B cell (primary cell): ENCODE data around the gene SPCS3. TPM values are rescaled to one million over a fixed set of nuclear protein-coding genes. Genes with fewer than 3 reads are reported as not detected.
"Not testable (repeated sequence)": the region's sequence is repeated elsewhere in the genome, so short reads cannot be mapped to it uniquely, and the experiment has no call there.

Source experiments
- ATAC-seq: fragments of 200-7000 bp; cut with Tn5 transposase; one replicate; pipeline ENCODE4 v1.10.0; 2021; ENCODE audit warnings: low read depth, mild to moderate bottlenecking, moderate number of reproducible peaks, moderate library complexity
- CTCF ChIA-PET: fragments of 350-600 bp; sonication (Branson Sonifier 250); formaldehyde crosslinking; loops from one replicate; lab custom pipeline; 2021; ENCODE audit warnings: antibody characterized with exemption, inconsistent platforms; lab: Charles Lee
- POLR2A ChIA-PET: fragments of 350-600 bp; sonication (Branson Sonifier 250); formaldehyde crosslinking; loops from one replicate; lab custom pipeline; 2021; ENCODE audit warnings: antibody characterized with exemption; lab: Charles Lee
- DNase-seq: peaks from one replicate; pipeline ENCODE4 v3.0.0; 2013
- H2AFZ ChIP-seq: 2 replicates; pipeline ENCODE4 v1.6.1; 2012; ENCODE audit warnings: mild to moderate bottlenecking, low read depth, low read length; ENCODE audit not compliant: insufficient read depth, poor library complexity, severe bottlenecking
- H3K27ac ChIP-seq, 2 donors: 1 replicate in 1 of 2; 2 replicates in 1 of 2; pipeline ENCODE4 v1.5.1; 2012 to 2013; ENCODE audit warnings: low read length in 2 of 2, mild to moderate bottlenecking in 2 of 2, moderate library complexity in 1 of 2
- H3K27me3 ChIP-seq, 4 experiments: fragments of 200-600 bp in 1 of 4; sonication (generic) in 1 of 4; replicated peaks in 1 of 4; 1 replicate in 2 of 4; 2 replicates in 2 of 4; pipeline versions ENCODE4 v1.6.1 to v1.7.0; 2013 to 2016; ENCODE audit warnings: low read length in 3 of 4, mild to moderate bottlenecking in 2 of 4, mixed read lengths in 1 of 4, moderate library complexity in 1 of 4; ENCODE audit not compliant: insufficient read depth in 4 of 4, control insufficient read depth in 3 of 4; ENCODE audit errors: control extremely low read depth in 1 of 4
- H3K36me3 ChIP-seq, 2 experiments: replicated peaks in 1 of 2; 1 replicate in 1 of 2; 2 replicates in 1 of 2; pipeline versions ENCODE4 v1.6.1 to v1.7.1; 2013; ENCODE audit warnings: low read length in 1 of 2; ENCODE audit not compliant: insufficient read depth in 2 of 2, control insufficient read depth in 1 of 2; ENCODE audit errors: control extremely low read depth in 1 of 2, extremely low read depth in 1 of 2
- H3K4me1 ChIP-seq, 2 donors: fragments of 200-600 bp in 1 of 2; sonication (generic) in 1 of 2; 1 replicate in 1 of 2; 2 replicates in 1 of 2; pipeline versions ENCODE4 v1.5.1 to v1.6.1; 2013 to 2017; ENCODE audit warnings: low read length in 2 of 2; ENCODE audit not compliant: control insufficient read depth in 2 of 2, insufficient read depth in 2 of 2
- H3K4me2 ChIP-seq: replicated peaks from 2 replicates; pipeline ENCODE3; 2012; ENCODE audit warnings: mild to moderate bottlenecking, low read depth, low read length; ENCODE audit not compliant: poor library complexity, severe bottlenecking
- H3K4me3 ChIP-seq, 5 experiments: fragments of 200-600 bp in 1 of 5; sonication (generic) in 1 of 5; 1 replicate in 3 of 5; 2 replicates in 2 of 5; pipeline versions ENCODE4 v1.5.1 to v1.7.0; 2011 to 2016; ENCODE audit warnings: low read length in 4 of 5, mild to moderate bottlenecking in 4 of 5, low read depth in 2 of 5, control low read depth in 1 of 5, moderate library complexity in 1 of 5; ENCODE audit not compliant: insufficient read depth in 1 of 5; ENCODE audit errors: control extremely low read depth in 1 of 5, extremely low read depth in 1 of 5
- H3K79me2 ChIP-seq: fragments of 200-600 bp; sonication (generic); one replicate; pipeline ENCODE4 v1.6.0; 2016; ENCODE audit warnings: low read length; ENCODE audit not compliant: control insufficient read depth, insufficient read depth
- H3K9ac ChIP-seq: fragments of 200-600 bp; sonication (generic); 2 replicates; pipeline ENCODE4 v1.6.1; 2017; ENCODE audit warnings: mild to moderate bottlenecking, low read length, moderate library complexity
- H3K9me3 ChIP-seq, 3 donors: one replicate each; pipeline versions ENCODE4 v1.6.1 to v1.7.1; 2013; ENCODE audit warnings: low read length in 2 of 3; ENCODE audit not compliant: control insufficient read depth in 2 of 3, insufficient read depth in 1 of 3; ENCODE audit errors: control extremely low read depth in 1 of 3
- H4K20me1 ChIP-seq: 2 replicates; pipeline ENCODE4 v1.6.0; 2012; ENCODE audit warnings: mild to moderate bottlenecking, low read length; ENCODE audit not compliant: insufficient read depth, control insufficient read depth, poor library complexity, severe bottlenecking
- H3K27ac Mint-ChIP-seq: one replicate; pipeline ENCODE4 v1.8.0; 2021; ENCODE audit warnings: mixed read lengths
- H3K27me3 Mint-ChIP-seq: one replicate; pipeline ENCODE4 v1.8.0; 2021; ENCODE audit warnings: mixed read lengths
- H3K4me1 Mint-ChIP-seq: one replicate; pipeline ENCODE4 v1.8.0; 2021; ENCODE audit warnings: mixed read lengths
- H3K4me3 Mint-ChIP-seq: one replicate; pipeline ENCODE4 v1.8.0; 2021; ENCODE audit warnings: mixed read lengths
- H3K9me3 Mint-ChIP-seq: one replicate; pipeline ENCODE4 v1.8.0; 2022; ENCODE audit warnings: mixed read lengths; ENCODE audit not compliant: insufficient read depth
- EZH2 ChIP-seq: IDR thresholded peaks from 2 replicates; pipeline ENCODE4 v1.6.1; 2012; ENCODE audit warnings: borderline replicate concordance, low read depth, mild to moderate bottlenecking, moderate library complexity, low read length; ENCODE audit not compliant: insufficient read depth, poor library complexity, severe bottlenecking
- WGBS: methylation state at CpG from one replicate; pipeline ENCODE4 v1.1.5; 2013; ENCODE audit warnings: missing lambda C conversion rate; ENCODE audit not compliant: insufficient coverage; 5-methylcytosine and 5-hydroxymethylcytosine counted together
- intact Hi-C: fragments of 100-400 bp; cut with micrococcal nuclease; formaldehyde crosslinking; loops from one replicate; pipeline ENCODE4 v1.10.0; 2022
- polyA plus RNA-seq: library from polyadenylated mRNA; depleted of rRNA; stranded (reverse); fragments of >200 nt; gene quantifications from 2 replicates; pipeline ENCODE4 v1.2.3, GENCODE V29; 2012
- total RNA-seq, 2 donors: library from RNA; stranded (reverse); fragments of 120-200 nt in 1 of 2; gene quantifications; 1 replicate in 1 of 2; 2 replicates in 1 of 2; pipeline versions ENCODE4 v1.2.3 to v1.2.4, GENCODE V29; 2013 to 2022

SPCS3 gene
- total and polyA plus RNA-seq, 2 donors (not counting 1 experiment from before 2014, with no cell fraction given), result 27.8 to 92.4 TPM

GRCh38 chr4:176343286-176343685 is 23.5 kb downstream of the SPCS3 start:
- CTCF ChIA-PET, result interaction anchor here (4.1 to 4.3 kb wide), 2 partner anchors 307 to 396 kb away, joined by 30 to 63 read pairs; no protein-coding TSS in a partner anchor
- no peaks in the 10 kb centered on the region for H3K36me3 ChIP-seq
- peaks cover 3% of the 10 kb centered on the region for H3K4me1 Mint-ChIP-seq

DNA sequence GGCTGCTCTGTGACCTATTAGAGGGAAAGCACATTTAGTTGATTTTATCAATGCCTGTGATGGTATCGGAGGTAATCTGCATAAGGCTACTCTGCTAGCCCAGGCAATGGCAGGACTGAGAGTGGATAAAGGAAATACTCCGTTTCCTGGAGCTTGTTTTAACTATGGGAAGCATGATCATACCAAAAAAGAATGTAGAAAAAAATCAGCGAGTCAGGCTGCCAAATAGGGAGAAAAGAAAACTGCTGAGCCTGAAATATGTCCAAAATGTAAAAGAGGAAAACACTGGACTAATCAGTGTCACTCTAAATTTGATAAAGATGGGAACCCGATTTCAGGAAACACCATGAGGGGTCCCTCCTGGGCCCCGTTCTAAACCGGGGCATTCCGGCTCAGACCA is 25.6 kb downstream of the SPCS3 start:
- H3K27ac Mint-ChIP-seq, H3K27me3 ChIP-seq, POLR2A ChIA-PET, H3K4me2 ChIP-seq, H3K36me3 ChIP-seq, H3K27ac ChIP-seq, H3K79me2 ChIP-seq, ATAC-seq, H3K4me1 ChIP-seq, H4K20me1 ChIP-seq, H3K4me3 Mint-ChIP-seq, H3K4me3 ChIP-seq, H3K27me3 Mint-ChIP-seq, intact Hi-C loops, H3K4me1 Mint-ChIP-seq, H3K9ac ChIP-seq, H2AFZ ChIP-seq, DNase-seq: not testable (repeated sequence)
- peaks cover 0 to 33% (median 26%) of the 10 kb centered on the region in 3 donors for H3K9me3 ChIP-seq
- peaks cover 11% of the 10 kb centered on the region for H3K9me3 Mint-ChIP-seq
- CTCF ChIA-PET, result interaction anchor here (1.1 kb wide), 1 partner anchor 310 kb away, joined by 5 read pairs; no protein-coding TSS in a partner anchor
- WGBS, result 97% methylated on average over 4 of the region's 7 CpGs

More at GRCh38 chr4:176343286-176343685, 23.5 kb downstream of the SPCS3 start:
- Mint-ChIP-seq H3K27me3 (no peaks in the 10 kb centered on the region), H3K4me3 (no peak overlapping the region), H3K9me3 (peaks cover 4% of the 10 kb centered on the region), H3K27ac (no peak overlapping the region)
- DNase-seq, result no peak
- 96% methylated on average over 2 of the region's 2 CpGs for WGBS
- Histone ChIP-seq H3K9ac (no peak overlapping the region), H3K79me2 (peaks cover 4% of the 10 kb centered on the region), H3K4me3 (no peak overlapping the region), H3K4me1 (no peaks in the 10 kb centered on the region), H3K9me3 (peaks cover 0 to 33% (median 26%) of the 10 kb centered on the region in 3 donors), H3K4me2 (no peak overlapping the region), H3K27ac (no peak overlapping the region), H2AFZ (no peak overlapping the region), H4K20me1 (no peaks in the 10 kb centered on the region), H3K27me3 (no peaks in the 10 kb centered on the region)
- intact Hi-C loops, result no loop called here
- POLR2A ChIA-PET, result no interaction called here
- no peak for TF ChIP-seq EZH2
- no peak for ATAC-seq

DNA sequence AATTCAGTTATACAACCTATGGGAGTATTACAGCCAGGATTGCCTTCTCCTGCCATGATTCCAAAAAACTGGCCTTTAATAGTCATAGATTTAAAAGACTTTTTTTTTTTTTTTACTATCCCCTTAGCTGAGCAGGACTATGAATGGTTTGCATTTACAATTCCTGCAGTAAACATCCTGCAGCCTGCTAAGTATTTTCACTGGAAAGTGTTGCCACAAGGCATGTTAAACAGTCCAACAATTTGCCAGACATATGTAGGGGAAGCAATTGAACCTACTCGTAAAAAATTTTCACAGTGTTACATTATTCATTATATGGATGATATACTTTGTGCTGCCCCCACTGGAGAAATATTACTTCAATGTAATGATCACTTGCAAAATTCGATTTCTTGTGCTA is 27.1 kb downstream of the SPCS3 start:
- H2AFZ ChIP-seq, H3K27ac ChIP-seq, H3K79me2 ChIP-seq, H3K27ac Mint-ChIP-seq, H3K4me3 ChIP-seq, H3K4me3 Mint-ChIP-seq, H3K36me3 ChIP-seq, intact Hi-C loops, DNase-seq, H3K4me2 ChIP-seq, H3K4me1 Mint-ChIP-seq, H3K9ac ChIP-seq, POLR2A ChIA-PET, H3K4me1 ChIP-seq, H3K27me3 Mint-ChIP-seq, H4K20me1 ChIP-seq, H3K27me3 ChIP-seq, ATAC-seq, CTCF ChIA-PET: not testable (repeated sequence)
- no CpG with 5 or more reads among the region's 2 CpGs for WGBS
- peaks cover 11% of the 10 kb centered on the region for H3K9me3 Mint-ChIP-seq
- peaks cover 0 to 38% (median 26%) of the 10 kb centered on the region in 3 donors for H3K9me3 ChIP-seq
